WTC11 (cell line): ENCODE data around the gene TTC36. TPM values are rescaled to one million over a fixed set of nuclear protein-coding genes. Genes with fewer than 3 reads are reported as not detected.

Source experiments
- ATAC-seq: fragments of 200-7000 bp; cut with Tn5 transposase; 2 replicates; pipeline ENCODE4 v1.10.0; 2021; ENCODE audit warnings: mild to moderate bottlenecking, moderate library complexity
- CTCF ChIA-PET: fragments of 300-600 bp; sonication (Branson Sonifier 250); formaldehyde crosslinking; loops from one replicate; lab custom pipeline; 2021; ENCODE audit warnings: antibody characterized with exemption; lab: Charles Lee
- POLR2A ChIA-PET: fragments of 350-600 bp; sonication (Branson Sonifier 250); formaldehyde crosslinking; loops from one replicate; lab custom pipeline; 2021; ENCODE audit warnings: antibody characterized with exemption; lab: Charles Lee
- DNase-seq: peaks from one replicate; pipeline ENCODE4 v3.0.0; 2021; ENCODE audit warnings: low spot score
- H3K27ac Mint-ChIP-seq: 2 replicates; pipeline ENCODE4 v1.8.0; 2021; ENCODE audit warnings: mixed read lengths
- H3K27me3 Mint-ChIP-seq: 2 replicates; pipeline ENCODE4 v1.8.0; 2021; ENCODE audit warnings: low read depth, mild to moderate bottlenecking, moderate library complexity, mixed read lengths
- H3K36me3 Mint-ChIP-seq: 2 replicates; pipeline ENCODE4 v1.8.0; 2021; ENCODE audit warnings: mixed read lengths
- H3K4me1 Mint-ChIP-seq: 2 replicates; pipeline ENCODE4 v1.8.0; 2022; ENCODE audit warnings: mixed read lengths
- H3K4me3 Mint-ChIP-seq: 2 replicates; pipeline ENCODE4 v1.8.0; 2021; ENCODE audit warnings: mild to moderate bottlenecking, moderate library complexity, mixed read lengths
- H3K9me3 Mint-ChIP-seq: 2 replicates; pipeline ENCODE4 v1.8.0; 2021; ENCODE audit warnings: mixed read lengths
- ATF6 ChIP-seq: sonication (generic); formaldehyde crosslinking; IDR thresholded peaks from 2 replicates; pipeline ENCODE4 v1.8.1; 2023; ENCODE audit warnings: mild to moderate bottlenecking, missing genetic modification reagents
- CREM ChIP-seq: sonication (generic); formaldehyde crosslinking; IDR thresholded peaks from 2 replicates; pipeline ENCODE4 v1.8.1; 2022; ENCODE audit warnings: mild to moderate bottlenecking, missing genetic modification reagents, moderate library complexity
- E2F4 ChIP-seq: sonication (generic); formaldehyde crosslinking; IDR thresholded peaks from 2 replicates; pipeline ENCODE4 v1.8.1; 2022; ENCODE audit warnings: low read depth, mild to moderate bottlenecking, moderate library complexity, missing genetic modification reagents, borderline replicate concordance
- ESRRA ChIP-seq: sonication (generic); formaldehyde crosslinking; IDR thresholded peaks from 2 replicates; pipeline ENCODE4 v1.8.1; 2022; ENCODE audit warnings: mild to moderate bottlenecking, missing genetic modification reagents, borderline replicate concordance
- GABPB1 ChIP-seq: sonication (generic); formaldehyde crosslinking; IDR thresholded peaks from 2 replicates; pipeline ENCODE4 v1.8.1; 2023; ENCODE audit warnings: mild to moderate bottlenecking, missing genetic modification reagents
- GRHL2 ChIP-seq: fragments of 250-450 bp; sonication (Bioruptor Pico); IDR thresholded peaks from 2 replicates; pipeline ENCODE4 v1.8.0; 2022; ENCODE audit warnings: mild to moderate bottlenecking, moderate library complexity; ENCODE audit not compliant: insufficient replicate concordance, severe bottlenecking
- GTF2I ChIP-seq: fragments of 250-450 bp; sonication (Bioruptor Pico); conservative IDR thresholded peaks from 2 replicates; pipeline ENCODE4 v1.4.0; 2021; ENCODE audit warnings: mild to moderate bottlenecking
- NFYB ChIP-seq: sonication (generic); formaldehyde crosslinking; conservative IDR thresholded peaks from 2 replicates; pipeline ENCODE4 v1.8.0; 2022; ENCODE audit warnings: low read depth, missing genetic modification reagents
- NR2C2 ChIP-seq: sonication (generic); formaldehyde crosslinking; IDR thresholded peaks from 2 replicates; pipeline ENCODE4 v1.8.0; 2022; ENCODE audit warnings: mild to moderate bottlenecking, missing genetic modification reagents
- PRDM15 ChIP-seq: sonication (generic); formaldehyde crosslinking; IDR thresholded peaks from 2 replicates; pipeline ENCODE4 v1.8.0; 2022; ENCODE audit warnings: missing genetic modification reagents
- SMAD3 ChIP-seq: sonication (generic); formaldehyde crosslinking; IDR thresholded peaks from 2 replicates; pipeline ENCODE4 v1.8.0; 2022; ENCODE audit warnings: missing genetic modification reagents, mild to moderate bottlenecking, borderline replicate concordance
- USF2 ChIP-seq: sonication (generic); formaldehyde crosslinking; IDR thresholded peaks from 2 replicates; pipeline ENCODE4 v1.8.1; 2023; ENCODE audit warnings: mild to moderate bottlenecking, missing genetic modification reagents, moderate library complexity
- ZNF219 ChIP-seq: sonication (generic); formaldehyde crosslinking; IDR thresholded peaks from 2 replicates; pipeline ENCODE4 v1.8.0; 2023; ENCODE audit warnings: missing genetic modification reagents, mild to moderate bottlenecking, borderline replicate concordance
- ZNF263 ChIP-seq: sonication (generic); formaldehyde crosslinking; IDR thresholded peaks from 2 replicates; pipeline ENCODE4 v1.8.1; 2022; ENCODE audit warnings: low read depth, mild to moderate bottlenecking, moderate library complexity, missing genetic modification reagents
- ZNF281 ChIP-seq: sonication (generic); formaldehyde crosslinking; IDR thresholded peaks from 2 replicates; pipeline ENCODE4 v1.8.0; 2023; ENCODE audit warnings: mild to moderate bottlenecking, missing genetic modification reagents
- ZNF416 ChIP-seq: fragments of 250-450 bp; sonication (Bioruptor Pico); IDR thresholded peaks from 2 replicates; pipeline ENCODE4 v1.9.0; 2021; ENCODE audit warnings: mild to moderate bottlenecking, inconsistent platforms
- total RNA-seq: library from RNA; stranded (reverse); gene quantifications from 3 replicates; pipeline ENCODE4 v1.2.3, GENCODE V29; 2021

Gene TTC36
- total RNA-seq, 1 experiment from 2014 or later = 0.70 TPM

- Mint-ChIP-seq H3K4me3 (no peak overlapping the region), H3K4me1 (peaks cover 3% of the 10 kb centered on the region)
- POLR2A ChIA-PET = no interaction called here
Measured at GRCh38 chr11:118535261-118535660, 8.0 kb downstream of the TTC36 start.

GRCh38 chr11:118536726-118537125 is 9.5 kb downstream of the TTC36 start:
- ATAC-seq (no peak), DNase-seq (no peak)
- Mint-ChIP-seq H3K4me3 (no peak overlapping the region), H3K9me3 (0 out of 2 replicates have a peak, but pooled peaks cover 6% of the 10 kb centered on the region), H3K4me1 (0 out of 2 replicates have a peak, but pooled peaks cover 2% of the 10 kb centered on the region), H3K36me3 (peaks cover 8% of the 10 kb centered on the region), H3K27me3 (no peaks in the 10 kb centered on the region), H3K27ac (no peak overlapping the region; the same call in 1 of the 2 replicates)
- ChIA-PET POLR2A (no interaction called here), CTCF (no interaction called here)
- TF ChIP-seq USF2 (no peak), NR2C2 (CRISPR knock-in tag) (no peak), SMAD3 (no peak), ZNF416 (CRISPR knock-in tag) (no peak), ZNF281 (CRISPR knock-in tag) (no peak), ZNF263 (CRISPR knock-in tag) (no peak), GTF2I (CRISPR knock-in tag) (no peak), ZNF219 (CRISPR knock-in tag) (no peak), ESRRA (no peak), GRHL2 (no peak)

More at GRCh38 chr11:118535261-118535660, 8.0 kb downstream of the TTC36 start:
- CTCF ChIA-PET = no interaction called here
- DNase-seq (no peak), ATAC-seq (no peak)
- H3K27ac Mint-ChIP-seq = no peak overlapping the region
- peaks cover 2% of the 10 kb centered on the region for H3K36me3 Mint-ChIP-seq
- TF ChIP-seq PRDM15 (CRISPR knock-in tag) (no peak), USF2 (no peak), ATF6 (CRISPR knock-in tag) (no peak), GABPB1 (no peak), NFYB (no peak), E2F4 (CRISPR knock-in tag) (no peak), CREM (CRISPR knock-in tag) (no peak)
- H3K9me3 Mint-ChIP-seq = 0 out of 2 replicates have a peak, but pooled peaks cover 2% of the 10 kb centered on the region
- H3K27me3 Mint-ChIP-seq = peaks cover under 1% of the 10 kb centered on the region; the same call in 1 of the 2 replicates
